Loucy (cell line): ENCODE results near the gene PUM2.

Experiments used
- H2AFZ ChIP-seq: fragments of 200-600 bp; sonication (generic); 2 replicates; pipeline ENCODE4 v1.6.0; 2016; ENCODE audit warnings: antibody characterized with exemption, mild to moderate bottlenecking, low read length, moderate library complexity
- H3F3A ChIP-seq: fragments of 200-600 bp; 2 replicates; pipeline ENCODE4 v1.6.0; 2016; ENCODE audit warnings: antibody characterized with exemption, low read depth, mild to moderate bottlenecking
- H3K27me3 ChIP-seq: fragments of 200-600 bp; sonication (generic); 2 replicates; pipeline ENCODE4 v1.6.1; 2014; ENCODE audit warnings: low read length, mild to moderate bottlenecking; ENCODE audit not compliant: insufficient read depth, poor library complexity, severe bottlenecking
- H3K36me3 ChIP-seq: fragments of 200-600 bp; sonication (generic); 2 replicates; pipeline ENCODE4 v1.6.1; 2016; ENCODE audit warnings: low read length; ENCODE audit not compliant: insufficient read depth
- H3K4me1 ChIP-seq: fragments of 200-600 bp; sonication (generic); 2 replicates; pipeline ENCODE4 v1.5.1; 2014; ENCODE audit warnings: low read length, mild to moderate bottlenecking; ENCODE audit not compliant: insufficient read depth, poor library complexity, severe bottlenecking
- H3K4me2 ChIP-seq: fragments of 200-600 bp; sonication (generic); 2 replicates; pipeline ENCODE4 v1.6.0; 2014; ENCODE audit warnings: antibody characterized with exemption, low read length, low read depth, mild to moderate bottlenecking; ENCODE audit not compliant: poor library complexity, severe bottlenecking
- H3K4me3 ChIP-seq: fragments of 200-600 bp; sonication (generic); 2 replicates; pipeline ENCODE4 v1.5.1; 2014; ENCODE audit warnings: low read length, mild to moderate bottlenecking, mixed read lengths; ENCODE audit not compliant: poor library complexity, severe bottlenecking
- H3K79me2 ChIP-seq: fragments of 200-600 bp; sonication (generic); 2 replicates; pipeline ENCODE4 v1.6.1; 2014; ENCODE audit warnings: low read length; ENCODE audit not compliant: insufficient read depth
- H3K9ac ChIP-seq: fragments of 200-600 bp; sonication (generic); 2 replicates; pipeline ENCODE4 v1.6.0; 2014; ENCODE audit warnings: mild to moderate bottlenecking, low read depth, low read length, moderate library complexity; ENCODE audit not compliant: poor library complexity, severe bottlenecking
- H3K9me2 ChIP-seq: fragments of 200-600 bp; sonication (generic); replicated peaks from 2 replicates; pipeline ENCODE4 v1.6.1; 2016; ENCODE audit warnings: low read depth, low read length, mixed read lengths
- H3K9me3 ChIP-seq: fragments of 200-600 bp; sonication (generic); 2 replicates; pipeline ENCODE4 v1.6.1; 2014; ENCODE audit warnings: mild to moderate bottlenecking, antibody characterized with exemption, low read length, low read depth; ENCODE audit not compliant: insufficient read depth
- H4K20me1 ChIP-seq: fragments of 200-600 bp; sonication (generic); 2 replicates; pipeline ENCODE4 v1.6.0; 2014; ENCODE audit warnings: antibody characterized with exemption, low read length, mild to moderate bottlenecking; ENCODE audit not compliant: insufficient read depth, poor library complexity, severe bottlenecking
- CTCF ChIP-seq: fragments of 200-600 bp; sonication (generic); conservative IDR thresholded peaks from 2 replicates; pipeline ENCODE4 v1.5.1; 2014; ENCODE audit warnings: mild to moderate bottlenecking, antibody characterized with exemption, low read length
- EZH2phosphoT487 ChIP-seq: fragments of 200-600 bp; IDR thresholded peaks from 2 replicates; pipeline ENCODE4 v1.6.1; 2018; ENCODE audit warnings: antibody characterized with exemption, mild to moderate bottlenecking, moderate library complexity, borderline replicate concordance

The PUM2 gene

GRCh38 chr2:20363578-20363977 is 12.9 kb upstream of the PUM2 start:
- no peaks in the 10 kb centered on the region for H4K20me1 ChIP-seq
- H3K4me2 ChIP-seq = no peak overlapping the region
- H3K9me3 ChIP-seq = no peaks in the 10 kb centered on the region; the same call in 1 of the 2 replicates
- H3K9me2 ChIP-seq = no peaks in the 10 kb centered on the region
- no peak overlapping the region for H3K9ac ChIP-seq
- no peaks in the 10 kb centered on the region for H3K4me1 ChIP-seq
- H3K79me2 ChIP-seq = no peaks in the 10 kb centered on the region
- no peaks in the 10 kb centered on the region for H3F3A ChIP-seq
- no peak overlapping the region for H2AFZ ChIP-seq
- no peaks in the 10 kb centered on the region for H3K27me3 ChIP-seq
- TF ChIP-seq EZH2phosphoT487 (no peak), CTCF (no peak)
- no peak overlapping the region for H3K4me3 ChIP-seq
- no peaks in the 10 kb centered on the region for H3K36me3 ChIP-seq

GRCh38 chr2:20362701-20363435 is 12.2 kb upstream of the PUM2 start:
- no peak overlapping the region for H3K4me3 ChIP-seq
- H3K4me2 ChIP-seq = no peak overlapping the region
- no peaks in the 10 kb centered on the region for H3K36me3 ChIP-seq
- no peaks in the 10 kb centered on the region for H3K27me3 ChIP-seq
- H3K9me3 ChIP-seq = no peaks in the 10 kb centered on the region
- H3K9me2 ChIP-seq = no peaks in the 10 kb centered on the region
- TF ChIP-seq CTCF (no peak), EZH2phosphoT487 (no peak)
- H2AFZ ChIP-seq = no peak overlapping the region
- no peaks in the 10 kb centered on the region for H3K79me2 ChIP-seq
- no peaks in the 10 kb centered on the region for H3F3A ChIP-seq
- H3K9ac ChIP-seq = no peak overlapping the region
- H3K4me1 ChIP-seq = no peaks in the 10 kb centered on the region
- no peaks in the 10 kb centered on the region for H4K20me1 ChIP-seq

GRCh38 chr2:20361893-20362292 is 11.2 kb upstream of the PUM2 start:
- no peak for TF ChIP-seq EZH2phosphoT487
- no peak for TF ChIP-seq CTCF
- Histone ChIP-seq H3K4me1 (no peaks in the 10 kb centered on the region), H3K79me2 (no peaks in the 10 kb centered on the region), H3K9me3 (no peaks in the 10 kb centered on the region), H3K36me3 (no peaks in the 10 kb centered on the region), H3K27me3 (no peaks in the 10 kb centered on the region), H2AFZ (no peak overlapping the region), H3F3A (no peaks in the 10 kb centered on the region), H3K4me2 (no peak overlapping the region), H4K20me1 (no peaks in the 10 kb centered on the region), H3K4me3 (no peak overlapping the region), H3K9me2 (no peaks in the 10 kb centered on the region), H3K9ac (no peak overlapping the region)
